B cell (primary cell): ENCODE data around the gene ZKSCAN2.

Experiments
- EZH2 ChIP-seq: IDR thresholded peaks from 2 replicates; pipeline ENCODE4 v1.6.1; 2012; ENCODE audit warnings: borderline replicate concordance, low read depth, mild to moderate bottlenecking, moderate library complexity, low read length; ENCODE audit not compliant: insufficient read depth, poor library complexity, severe bottlenecking
- TF ChIP-seq, protein P1 (sequence below): fragments of 200-600 bp; IDR thresholded peaks from one replicate; pipeline ENCODE4 v1.8.0; 2022; ENCODE audit warnings: antibody characterized with exemption, mild to moderate bottlenecking

DNA sequence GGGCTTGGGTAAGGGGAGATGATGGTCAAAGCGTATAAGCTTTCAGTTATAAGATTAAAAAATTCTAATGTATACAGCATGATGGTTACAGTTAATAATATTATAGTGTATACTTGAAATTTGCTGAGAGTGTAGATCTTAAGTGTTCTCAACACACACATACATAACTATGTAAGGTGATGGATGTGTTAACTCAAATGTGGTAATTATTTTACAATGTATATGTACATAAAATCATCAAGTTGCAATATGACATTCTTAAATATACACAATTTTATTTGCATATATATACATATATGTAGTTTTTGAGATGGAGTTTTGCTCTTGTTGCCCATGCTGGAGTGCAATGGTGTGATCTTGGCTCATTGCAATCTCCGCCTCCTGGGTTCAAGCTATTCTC lies 7.2 kb downstream of the ZKSCAN2 start:
- TF ChIP-seq, protein P1, sequence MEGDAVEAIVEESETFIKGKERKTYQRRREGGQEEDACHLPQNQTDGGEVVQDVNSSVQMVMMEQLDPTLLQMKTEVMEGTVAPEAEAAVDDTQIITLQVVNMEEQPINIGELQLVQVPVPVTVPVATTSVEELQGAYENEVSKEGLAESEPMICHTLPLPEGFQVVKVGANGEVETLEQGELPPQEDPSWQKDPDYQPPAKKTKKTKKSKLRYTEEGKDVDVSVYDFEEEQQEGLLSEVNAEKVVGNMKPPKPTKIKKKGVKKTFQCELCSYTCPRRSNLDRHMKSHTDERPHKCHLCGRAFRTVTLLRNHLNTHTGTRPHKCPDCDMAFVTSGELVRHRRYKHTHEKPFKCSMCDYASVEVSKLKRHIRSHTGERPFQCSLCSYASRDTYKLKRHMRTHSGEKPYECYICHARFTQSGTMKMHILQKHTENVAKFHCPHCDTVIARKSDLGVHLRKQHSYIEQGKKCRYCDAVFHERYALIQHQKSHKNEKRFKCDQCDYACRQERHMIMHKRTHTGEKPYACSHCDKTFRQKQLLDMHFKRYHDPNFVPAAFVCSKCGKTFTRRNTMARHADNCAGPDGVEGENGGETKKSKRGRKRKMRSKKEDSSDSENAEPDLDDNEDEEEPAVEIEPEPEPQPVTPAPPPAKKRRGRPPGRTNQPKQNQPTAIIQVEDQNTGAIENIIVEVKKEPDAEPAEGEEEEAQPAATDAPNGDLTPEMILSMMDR = no peak
- TF ChIP-seq EZH2 = no peak
